ENCODE results near the gene ARSG.
"Not testable (repeated sequence)": the region's sequence is repeated elsewhere in the genome, so short reads cannot be mapped to it uniquely, and the experiment has no call there.

Gene ARSG

GRCh38 chr17:68341482-68341881 is 50.2 kb downstream of the ARSG start:
- no peak for DNase-seq

GRCh38 chr17:68343976-68344375 is 52.7 kb downstream of the ARSG start:
- DNase-seq, result no peak

- DNase-seq, result peak; percentile 19
Measured at GRCh38 chr17:68344701-68345136, 53.4 kb downstream of the ARSG start.

- peak; percentile 73 for DNase-seq
Measured at GRCh38 chr17:68346448-68346847, 55.2 kb downstream of the ARSG start.

GRCh38 chr17:68347380-68347779 is 56.1 kb downstream of the ARSG start:
- no peak for DNase-seq

- peak; percentile 7 for DNase-seq
Measured at GRCh38 chr17:68349157-68349556, 57.9 kb downstream of the ARSG start.

GRCh38 chr17:68351395-68351794 is 60.1 kb downstream of the ARSG start:
- DNase-seq, result no peak

- DNase-seq, result no peak
Measured at GRCh38 chr17:68352041-68352440, 60.7 kb downstream of the ARSG start.

GRCh38 chr17:68352671-68353070 is 61.4 kb downstream of the ARSG start:
- not testable (repeated sequence) for DNase-seq

GRCh38 chr17:68353111-68353521 is 61.8 kb downstream of the ARSG start:
- no peak for DNase-seq

GRCh38 chr17:68354311-68354710 is 63.0 kb downstream of the ARSG start:
- not testable (repeated sequence) for DNase-seq

GRCh38 chr17:68355108-68355507 is 63.8 kb downstream of the ARSG start:
- DNase-seq, result not testable (repeated sequence)

DNA sequence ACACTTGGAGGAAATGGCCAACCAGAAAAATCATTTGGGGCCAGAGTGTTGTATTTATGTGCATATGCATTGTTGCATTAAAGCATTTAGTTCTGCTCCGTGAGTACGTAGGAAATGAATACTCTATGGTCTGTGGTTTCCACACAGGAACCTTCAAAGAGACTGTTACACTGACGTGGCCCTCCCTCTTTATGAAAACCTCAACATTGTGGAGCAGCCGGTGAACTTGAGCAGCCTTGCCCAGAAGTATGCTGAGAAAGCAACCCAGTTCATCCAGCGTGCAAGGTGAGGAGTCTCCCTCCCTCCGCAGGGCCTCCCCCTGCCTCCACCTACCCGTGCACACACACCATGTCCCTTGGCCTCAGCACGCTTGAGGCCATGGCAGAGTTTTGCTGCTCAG is 65.2 kb downstream of the ARSG start:
- peak; percentile 44 for DNase-seq

DNA sequence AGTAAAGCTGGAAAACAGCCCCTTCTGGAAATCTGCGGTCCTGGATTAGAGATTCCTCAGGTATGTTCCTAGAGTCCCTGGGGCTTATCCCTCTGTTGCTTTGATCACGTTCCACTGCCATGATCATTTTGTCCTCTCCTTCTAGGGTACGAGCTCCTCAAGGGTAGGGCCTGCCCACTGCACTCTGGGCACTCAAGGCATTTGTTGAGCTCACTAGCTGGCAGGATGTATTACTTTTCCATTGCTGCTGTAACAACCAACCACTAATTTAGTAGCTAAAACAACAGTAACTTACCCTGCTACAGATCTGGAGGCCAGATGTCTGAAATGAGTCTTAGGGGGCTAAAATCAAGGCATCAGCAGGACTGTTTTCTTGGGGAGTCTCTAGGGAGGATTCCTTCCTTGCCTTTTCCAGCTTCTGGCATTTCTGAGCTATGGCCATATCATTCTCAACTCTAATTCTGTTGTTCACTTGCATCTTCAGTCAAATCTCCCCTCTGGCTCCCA is 65.7 kb downstream of the ARSG start:
- no peak for DNase-seq

- no peak for DNase-seq
Measured at GRCh38 chr17:68357886-68358285, 66.6 kb downstream of the ARSG start.

GRCh38 chr17:68359791-68360535 is 68.7 kb downstream of the ARSG start:
- DNase-seq, result no peak

GRCh38 chr17:68365469-68365868 is 74.2 kb downstream of the ARSG start:
- DNase-seq, result no peak

DNA sequence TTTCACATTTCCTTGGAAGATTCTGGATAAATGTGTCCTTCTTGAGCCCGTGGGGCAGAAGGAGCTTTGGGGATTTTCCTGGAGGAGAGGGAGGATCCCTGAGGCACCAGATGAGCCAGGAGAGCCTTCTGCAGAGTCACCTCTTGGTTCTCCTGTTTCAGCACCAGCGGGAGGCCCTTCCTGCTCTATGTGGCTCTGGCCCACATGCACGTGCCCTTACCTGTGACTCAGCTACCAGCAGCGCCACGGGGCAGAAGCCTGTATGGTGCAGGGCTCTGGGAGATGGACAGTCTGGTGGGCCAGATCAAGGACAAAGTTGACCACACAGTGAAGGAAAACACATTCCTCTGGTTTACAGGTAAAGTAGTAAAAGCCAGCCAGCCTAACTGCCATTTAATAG is 77.1 kb downstream of the ARSG start:
- DNase-seq, result no peak

- DNase-seq, result no peak
Measured at GRCh38 chr17:68375566-68375965, 84.3 kb downstream of the ARSG start.

DNA sequence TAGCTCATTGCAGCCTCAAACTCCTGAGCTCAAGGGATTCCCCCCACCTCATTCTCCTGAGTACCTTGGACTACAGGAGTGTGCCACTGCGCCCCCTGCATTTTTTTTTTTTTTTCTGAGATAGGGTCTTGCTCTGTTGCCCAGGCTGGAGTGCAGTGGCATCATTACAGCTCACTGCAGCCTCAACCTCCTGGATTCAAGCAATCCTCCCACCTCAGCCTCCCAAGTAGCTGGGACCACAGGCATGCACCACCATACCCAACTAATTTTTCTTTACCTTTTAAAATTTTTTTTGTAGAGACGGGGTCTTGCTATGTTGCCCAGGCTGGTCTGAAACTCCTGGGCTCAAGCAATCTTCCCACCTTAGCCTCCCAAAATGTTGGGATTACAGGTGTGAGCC is 84.9 kb downstream of the ARSG start:
- not testable (repeated sequence) for DNase-seq

DNA sequence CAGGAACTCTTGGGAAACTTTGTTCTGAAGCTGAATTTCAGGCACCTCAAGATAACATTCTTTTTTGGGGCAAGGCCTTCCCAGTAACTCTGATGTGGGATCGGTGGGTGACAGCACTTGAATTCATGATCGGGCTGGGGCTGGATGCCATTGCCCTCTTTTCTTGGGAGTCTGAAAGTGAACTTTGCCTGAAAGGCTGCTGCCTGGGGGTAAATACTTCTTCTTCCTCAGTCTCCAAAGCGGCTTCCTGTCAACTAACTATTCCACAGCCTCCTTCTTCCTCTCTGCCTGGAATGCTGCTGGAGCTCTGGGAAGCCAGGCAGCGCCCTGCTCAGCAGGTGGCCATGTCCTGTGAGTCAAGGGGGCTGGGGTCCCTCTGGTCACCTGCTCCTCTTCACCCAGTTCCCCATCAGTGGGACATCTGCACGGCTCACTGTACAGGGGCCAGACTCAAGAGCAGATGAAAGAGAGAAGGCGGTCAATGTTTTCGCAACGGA is 86.5 kb downstream of the ARSG start:
- no peak for DNase-seq

GRCh38 chr17:68378268-68379176 is 87.2 kb downstream of the ARSG start:
- no peak for DNase-seq

DNA sequence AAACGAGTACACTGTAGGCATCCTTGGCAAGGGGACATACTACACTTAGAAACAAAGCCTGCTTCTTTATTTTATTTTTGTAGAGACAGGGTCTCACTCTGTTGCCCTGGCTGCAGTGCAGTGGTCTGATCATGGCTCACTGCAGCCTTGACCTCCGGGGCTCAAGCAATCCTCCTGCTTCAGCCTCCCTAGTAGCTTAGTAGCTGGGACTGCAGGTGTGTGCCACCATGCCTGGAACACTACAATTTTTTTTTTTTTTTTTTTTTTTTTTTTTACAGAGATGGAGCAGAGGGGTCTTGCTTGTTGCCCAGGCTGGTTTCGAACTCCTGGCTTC is 87.8 kb downstream of the ARSG start:
- DNase-seq, result no peak

All from stimulated activated naive CD4-positive, alpha-beta T cell treated with Interleukin-2 at 50 U/mL for 16 hours (primary cell).